ENCODE measurements around the gene RIOK1. TPM values are rescaled to one million over a fixed set of nuclear protein-coding genes. Genes with fewer than 3 reads are reported as not detected.

RIOK1 gene
- 13.0 and 19.3 TPM in 2 replicates for total RNA-seq

DNA sequence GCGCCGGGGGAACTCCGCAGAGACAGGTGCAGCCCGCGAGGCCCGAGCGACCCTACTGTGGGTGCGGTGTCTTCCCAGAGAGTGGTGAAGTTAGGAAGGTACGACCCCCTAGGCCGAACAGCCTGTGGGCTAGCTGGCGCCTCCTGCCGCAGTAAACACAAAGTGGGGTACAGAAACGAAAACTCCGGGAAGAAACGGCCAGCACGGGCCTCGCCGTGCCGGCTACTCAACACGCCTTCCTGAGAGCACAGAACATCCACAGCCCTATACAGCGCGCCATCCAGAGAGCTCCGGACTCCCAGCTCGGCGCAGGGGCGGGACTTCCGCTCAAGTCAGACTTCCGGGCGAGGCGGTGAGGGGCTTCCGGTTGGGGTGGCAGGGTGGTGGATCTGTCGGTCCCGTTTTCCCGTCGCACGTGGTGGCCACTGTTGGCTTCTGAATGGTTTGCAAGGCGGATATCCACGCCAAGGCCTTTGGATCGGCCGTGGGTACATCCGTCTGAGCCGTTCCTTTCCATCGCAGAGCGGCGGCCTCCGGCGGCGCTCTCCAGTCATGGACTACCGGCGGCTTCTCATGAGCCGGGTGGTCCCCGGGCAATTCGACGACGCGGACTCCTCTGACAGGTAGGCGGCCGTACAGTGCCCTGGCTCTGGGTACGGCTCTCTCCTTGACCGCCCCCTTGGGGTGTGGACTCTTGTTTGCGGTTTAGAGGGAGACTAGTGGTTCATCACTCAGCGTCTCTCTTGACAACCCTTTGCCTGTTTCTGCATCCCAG lies at the start of gene RIOK1, which contains the start of gene CAGE1:
RIOK1 (plus strand) TSS at position 358 of the 775 bp plus-strand sequence; CDS start at position 553, 195 bp downstream.
CAGE1 (minus strand) TSS at position 292 of the 775 bp plus-strand sequence. CDS start 2,569 bp downstream, outside the sequence.

Other genes starting within 250 kb of the RIOK1 start
- gene SSR1, start 76.6 kb upstream of the RIOK1 start, total RNA-seq, result 117 and 151 TPM in 2 replicates
- gene CAGE1, start 66 bp upstream of the RIOK1 start, total RNA-seq, result not detected in 2 replicates
- gene DSP, start 151.9 kb downstream of the RIOK1 start, total RNA-seq, result 0.36 and 1.5 TPM in 2 replicates
- gene SNRNP48, start 200.4 kb downstream of the RIOK1 start, total RNA-seq, result 10.0 and 16.2 TPM in 2 replicates

Data from cardiac atrium fibroblast (primary cell).